ENCODE data around the gene JAG1.

JAG1 gene

GRCh38 chr20:10654250-10654610, 19.6 kb downstream of the JAG1 start:
- DNase-seq: no peak

- DNase-seq: peak in 21 of 56 donors; percentile 16 to 80 (median 37)
Observed at GRCh38 chr20:10653599-10654249, 20.1 kb downstream of the JAG1 start.

GRCh38 chr20:10652660-10653261, 21.0 kb downstream of the JAG1 start:
- no peak for DNase-seq

GRCh38 chr20:10652185-10652584, 21.6 kb downstream of the JAG1 start:
- no peak for DNase-seq

GRCh38 chr20:10651227-10651990, 22.4 kb downstream of the JAG1 start:
- peak in 2 of 56 donors; percentile 5 to 21 for DNase-seq

GRCh38 chr20:10649797-10650160, 24.0 kb downstream of the JAG1 start:
- no peak for DNase-seq

- no peak for DNase-seq
Observed at GRCh38 chr20:10649080-10649796, 24.6 kb downstream of the JAG1 start.

- no peak for DNase-seq
Observed at GRCh38 chr20:10648651-10649050, 25.1 kb downstream of the JAG1 start.

- DNase-seq: no peak
Observed at GRCh38 chr20:10647909-10648308, 25.9 kb downstream of the JAG1 start.

GRCh38 chr20:10647471-10647870, 26.3 kb downstream of the JAG1 start:
- no peak for DNase-seq

GRCh38 chr20:10646886-10647420, 26.8 kb downstream of the JAG1 start:
- no peak for DNase-seq

- no peak for DNase-seq
Observed at GRCh38 chr20:10646006-10646405, 27.8 kb downstream of the JAG1 start.

- no peak for DNase-seq
Observed at GRCh38 chr20:10645205-10645570, 28.6 kb downstream of the JAG1 start.

GRCh38 chr20:10644458-10645204, 29.2 kb downstream of the JAG1 start:
- DNase-seq: no peak

- no peak for DNase-seq
Observed at GRCh38 chr20:10643560-10643873, 30.3 kb downstream of the JAG1 start.

- no peak for DNase-seq
Observed at GRCh38 chr20:10642856-10643559, 30.8 kb downstream of the JAG1 start.

- no peak for DNase-seq
Observed at GRCh38 chr20:10641893-10642292, 31.9 kb downstream of the JAG1 start.

GRCh38 chr20:10641467-10641866, 32.3 kb downstream of the JAG1 start:
- DNase-seq: no peak

- no peak for DNase-seq
Observed at GRCh38 chr20:10640897-10641296, 32.9 kb downstream of the JAG1 start.

- DNase-seq: peak in 28 of 56 donors; percentile 8 to 57 (median 36)
Observed at GRCh38 chr20:10639737-10640556, 33.9 kb downstream of the JAG1 start.
